Measurements from ENCODE around the gene GNPTAB.
"Not testable (repeated sequence)": the region's sequence is repeated elsewhere in the genome, so short reads cannot be mapped to it uniquely, and the experiment has no call there.

Gene GNPTAB

DNA sequence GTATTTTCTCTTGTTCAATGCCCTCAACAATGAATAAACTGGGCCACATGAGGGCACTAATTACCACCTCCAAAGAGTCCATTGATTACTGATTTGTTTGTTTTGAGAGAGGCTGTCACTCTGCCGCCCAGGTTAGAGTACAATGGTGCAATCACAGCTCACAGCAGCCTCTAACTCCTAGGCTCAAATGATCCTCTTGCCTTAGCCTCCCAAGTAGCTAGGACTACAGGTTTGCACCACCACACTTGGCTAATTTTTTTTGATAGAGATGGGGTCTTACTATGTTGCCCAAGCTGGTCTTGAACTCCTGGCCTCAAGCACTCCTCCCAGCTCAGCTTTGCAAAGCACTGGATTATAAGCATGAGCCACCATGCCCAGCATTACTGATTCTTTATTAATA is 63.2 kb downstream of the GNPTAB start:
- no peak for DNase-seq

DNA sequence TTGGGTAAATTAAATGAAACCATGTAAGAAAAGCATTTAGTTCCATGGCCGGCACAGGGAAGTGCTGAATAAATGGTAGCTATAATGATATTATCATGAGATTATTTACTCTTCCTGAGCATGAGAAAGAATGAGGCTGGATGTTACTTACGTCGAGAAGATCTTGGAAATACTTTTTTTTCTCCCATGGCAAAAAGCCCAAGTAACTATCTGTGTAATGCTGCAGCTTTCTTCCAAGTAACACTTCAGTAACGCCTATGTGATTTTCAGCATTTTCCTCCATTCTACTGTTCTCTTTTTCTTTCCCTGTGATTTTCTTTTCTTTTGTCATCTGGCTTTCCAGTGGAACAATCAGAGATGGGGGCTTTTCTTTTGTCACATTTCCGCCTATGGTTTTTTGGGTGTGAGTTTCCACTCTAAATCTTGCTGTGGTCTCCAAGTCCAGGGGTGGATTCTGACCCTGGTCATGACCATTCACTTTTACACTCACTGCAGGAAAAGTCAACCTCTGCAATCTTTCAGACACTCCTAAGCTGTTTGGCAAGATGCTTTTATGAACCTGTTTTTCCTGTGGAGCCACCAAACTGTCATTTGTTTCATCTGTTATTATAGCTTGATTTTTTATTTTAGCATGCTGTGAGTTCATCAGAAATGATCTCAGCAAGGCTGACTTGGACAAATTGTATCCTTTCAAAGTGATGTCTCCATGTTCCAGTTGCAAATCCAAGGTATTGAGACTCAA is 66.5 kb downstream of the GNPTAB start:
- no peak for DNase-seq

DNA sequence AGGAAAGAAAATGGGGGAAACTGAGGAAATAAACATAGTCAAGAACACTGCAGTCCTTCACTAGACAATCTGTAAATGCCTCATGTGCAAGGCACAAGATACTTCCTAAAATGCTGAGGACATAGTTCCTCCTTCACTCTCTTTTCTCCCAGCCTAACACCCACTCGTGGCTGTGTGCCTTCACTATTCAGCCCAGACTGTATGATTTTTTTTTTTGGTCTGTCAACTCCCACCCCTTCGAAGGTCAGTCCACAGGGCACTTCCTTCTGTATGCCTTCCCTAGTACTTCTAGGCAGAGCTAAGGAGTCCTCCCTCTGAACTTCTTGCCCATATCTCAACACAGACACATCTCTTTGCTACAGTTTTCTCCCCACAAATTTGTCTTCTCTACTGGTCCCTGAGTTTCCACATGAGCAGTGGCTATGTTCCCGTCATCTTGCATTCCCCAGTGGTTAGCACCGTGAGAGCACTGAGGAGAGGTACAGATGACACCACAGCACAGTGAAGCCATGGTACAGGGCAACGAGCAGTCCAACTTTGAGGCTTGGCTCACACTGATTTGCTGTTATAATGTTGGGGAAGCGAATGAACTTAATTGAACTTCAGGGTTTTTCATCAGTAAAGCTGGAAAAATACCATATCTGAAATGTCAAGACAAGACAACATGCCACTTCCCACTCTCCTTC is 67.4 kb downstream of the GNPTAB start:
- DNase-seq = no peak

- DNase-seq = no peak
These were observed 69.0 kb downstream of the GNPTAB start for GRCh38 chr12:101761781-101762180.

DNA sequence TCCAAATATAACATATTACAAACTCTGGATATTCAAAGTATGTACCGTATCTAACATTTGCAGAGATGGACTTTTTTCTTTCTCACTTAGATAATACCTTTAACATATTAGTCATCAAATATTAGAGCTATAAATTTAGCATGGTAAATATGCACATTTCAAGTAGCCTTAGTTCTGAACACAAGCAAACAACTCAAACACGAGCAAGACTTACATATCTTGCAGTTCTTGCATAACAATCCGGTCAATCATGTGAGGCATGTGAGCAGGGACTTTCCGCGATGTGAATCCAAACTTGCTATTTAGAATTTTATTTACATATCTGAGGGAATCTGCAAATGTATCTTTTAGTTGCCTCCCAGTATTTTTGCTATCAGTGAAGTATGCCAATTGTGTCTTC is 69.4 kb downstream of the GNPTAB start:
- DNase-seq = no peak

DNA sequence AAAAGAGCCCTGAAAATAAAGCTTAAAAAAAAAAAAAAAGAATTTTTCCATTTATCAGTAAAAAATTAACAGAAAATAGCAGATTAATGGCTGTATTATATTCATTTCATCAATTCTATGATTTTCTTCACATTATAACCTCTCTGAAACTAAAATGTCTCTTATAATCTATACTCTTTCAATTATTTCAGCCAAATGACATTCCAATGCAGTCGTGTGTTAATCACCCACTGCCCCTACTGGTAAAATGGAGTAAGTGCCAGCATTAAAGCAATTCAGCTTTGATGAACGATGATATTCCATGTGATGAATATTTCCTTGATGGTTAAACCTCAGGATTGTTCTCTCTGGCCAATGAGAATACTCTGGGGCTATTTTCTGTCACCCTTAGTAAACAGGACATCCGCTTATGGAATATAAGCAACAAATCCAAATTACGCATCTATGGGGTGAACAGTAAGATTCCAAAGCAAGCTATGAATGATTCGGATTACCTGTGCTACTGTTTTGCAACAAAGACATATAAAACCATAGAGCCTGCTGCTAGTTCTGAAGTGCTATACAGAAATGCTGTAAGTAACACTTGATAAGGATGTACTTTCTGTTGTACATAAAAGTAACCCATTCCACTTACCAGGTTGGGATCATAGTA is 71.2 kb downstream of the GNPTAB start:
- no peak for DNase-seq

GRCh38 chr12:101750152-101750551 is 80.6 kb downstream of the GNPTAB start:
- no peak for DNase-seq

- no peak for DNase-seq
These were observed 81.1 kb downstream of the GNPTAB start for GRCh38 chr12:101749657-101750056.

DNA sequence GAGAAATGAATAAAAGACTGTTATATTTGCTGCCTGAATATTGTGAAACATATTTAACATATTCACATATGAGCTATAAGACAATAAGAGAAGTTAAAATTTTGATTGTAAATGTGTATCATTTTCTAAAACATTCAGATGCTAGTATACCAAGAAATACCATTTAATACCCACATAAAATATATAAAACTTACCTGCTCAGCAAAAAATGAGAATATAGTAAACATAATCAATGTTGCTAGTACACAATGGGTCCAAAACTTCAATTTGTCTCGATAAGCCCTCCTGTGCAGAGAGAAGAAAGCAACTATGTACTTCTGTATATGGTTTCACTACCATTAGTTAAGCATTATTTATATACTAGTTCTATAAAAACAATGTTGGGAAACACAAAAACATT is 81.9 kb downstream of the GNPTAB start:
- DNase-seq = no peak

DNA sequence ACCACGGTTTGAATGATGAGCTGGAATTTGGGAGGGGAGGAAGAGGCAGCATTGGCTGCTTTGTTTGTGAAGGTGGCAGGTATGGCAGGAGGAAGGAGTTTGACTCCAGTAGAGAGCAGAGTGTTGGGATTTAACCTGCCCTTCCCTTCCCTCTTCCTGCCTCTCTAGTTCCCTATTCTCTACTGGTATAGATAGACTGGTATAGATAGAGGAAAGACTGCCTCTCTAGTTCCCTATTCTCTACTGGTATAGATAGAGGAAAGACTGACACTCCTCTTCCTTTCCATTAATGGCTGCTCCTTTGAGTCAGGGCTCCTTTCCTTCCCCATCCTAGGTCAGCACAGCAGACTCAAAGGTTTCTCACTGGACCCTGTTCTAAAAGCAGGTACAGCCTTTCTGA is 83.1 kb downstream of the GNPTAB start:
- no peak for DNase-seq

DNA sequence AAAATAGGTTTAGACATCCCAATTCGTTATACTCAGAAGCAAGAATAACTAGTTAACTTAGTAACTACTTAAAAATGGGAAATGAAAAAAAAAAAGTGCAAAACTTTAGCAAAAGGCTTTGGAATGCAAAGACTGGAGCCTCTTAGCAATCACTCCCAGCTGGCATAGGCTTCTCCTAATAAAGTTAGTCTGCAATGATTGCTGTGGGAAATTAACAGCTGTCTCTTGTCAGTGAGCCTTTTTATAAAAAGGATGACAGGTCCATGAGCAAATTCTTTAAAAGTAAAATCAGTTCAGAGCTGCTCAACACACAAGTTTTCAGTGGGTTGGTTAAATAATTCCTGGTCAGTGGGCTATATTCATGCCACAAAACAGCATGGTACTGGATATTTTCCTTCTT is 84.1 kb downstream of the GNPTAB start:
- no peak for DNase-seq

DNA sequence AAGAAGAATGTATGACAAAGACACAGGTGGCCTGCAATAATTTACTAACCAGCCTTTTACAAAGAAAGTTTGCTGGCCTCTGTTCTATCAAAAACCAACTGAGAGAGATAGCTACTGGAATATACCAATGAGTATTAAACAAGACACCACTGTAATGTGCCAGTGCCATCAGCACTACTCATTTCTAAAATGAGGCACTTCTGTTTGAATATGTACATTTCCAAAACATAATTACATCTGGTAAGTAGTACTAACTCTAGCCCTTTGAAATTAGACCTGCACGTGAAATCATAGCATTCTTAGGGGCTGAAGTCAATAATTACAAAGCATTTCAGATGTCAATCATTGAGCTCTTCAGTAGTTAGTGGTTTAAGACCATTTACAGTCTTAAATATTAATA is 84.6 kb downstream of the GNPTAB start:
- no peak for DNase-seq

GRCh38 chr12:101745481-101745880 is 85.3 kb downstream of the GNPTAB start:
- no peak for DNase-seq

DNA sequence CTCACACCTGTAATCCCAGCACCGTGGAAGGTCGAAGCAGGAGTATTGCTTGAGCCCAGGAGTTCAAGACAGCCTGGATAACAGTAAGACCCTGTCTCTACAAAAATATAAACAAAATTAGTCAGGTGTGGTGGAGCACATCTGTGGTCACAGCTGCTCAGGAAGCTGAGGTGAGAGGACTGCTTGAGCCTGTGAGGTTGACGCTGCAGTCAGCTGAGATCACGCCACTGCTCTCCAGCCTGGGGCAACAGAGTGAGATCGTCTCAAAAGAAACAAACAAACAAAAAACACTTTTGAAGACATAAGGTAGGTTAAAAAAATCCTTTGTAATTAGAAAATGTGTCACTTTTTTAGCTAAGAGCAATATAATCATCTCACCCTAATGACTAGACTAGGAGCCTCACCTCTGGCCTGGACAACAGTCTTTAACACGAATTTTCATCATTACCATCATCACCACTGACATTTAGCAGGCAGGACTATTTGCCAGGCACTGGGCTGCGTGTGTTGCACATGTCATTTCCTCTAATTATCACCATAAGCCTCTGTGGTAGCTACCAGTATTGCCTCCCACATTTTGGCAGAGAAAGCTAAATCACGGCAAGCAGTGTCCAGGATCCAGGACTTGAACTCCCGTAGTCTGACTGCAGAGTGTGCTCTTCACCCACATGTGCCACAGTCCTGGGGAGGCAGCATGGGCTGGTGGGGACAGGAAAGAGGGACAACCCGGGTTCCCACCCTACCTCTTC is 86.9 kb downstream of the GNPTAB start:
- no peak for DNase-seq

DNA sequence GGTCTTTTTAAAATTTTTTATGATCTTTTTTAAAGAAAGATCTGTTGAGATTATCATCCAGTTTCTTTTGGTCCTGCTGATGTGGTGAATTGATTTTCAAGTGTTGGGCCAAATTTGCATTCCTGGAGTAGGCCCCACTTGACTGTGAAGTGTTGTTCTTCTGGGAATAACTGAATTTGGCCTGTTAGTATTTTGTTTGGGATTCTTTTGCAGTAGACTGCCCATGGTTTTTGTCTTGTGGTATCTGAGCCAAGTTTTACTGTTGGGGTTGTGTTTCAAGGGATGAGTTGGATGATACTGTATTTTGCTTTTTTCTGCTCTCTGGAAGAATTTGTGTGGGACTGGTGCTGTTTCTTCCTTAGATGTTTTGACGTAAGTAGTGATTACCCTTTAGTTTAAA is 87.5 kb downstream of the GNPTAB start:
- no peak for DNase-seq

DNA sequence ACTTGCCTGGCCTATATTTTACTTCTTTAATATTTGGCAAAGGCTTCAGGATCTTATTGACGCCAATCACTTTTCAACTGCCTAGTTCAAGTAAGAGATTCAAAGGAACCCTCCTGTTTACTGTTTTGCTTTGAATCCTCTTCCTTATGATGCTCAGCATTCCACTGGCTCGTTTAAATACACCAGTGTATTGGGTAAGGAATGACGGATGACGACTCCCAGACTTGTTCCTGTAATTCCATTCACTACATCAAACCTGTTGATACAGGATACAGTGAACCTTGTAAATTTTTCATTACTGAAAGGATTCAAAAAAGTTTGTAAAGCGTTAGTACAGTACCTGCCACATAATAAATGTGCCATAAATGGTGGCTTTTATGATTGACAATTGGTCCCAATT is 89.8 kb downstream of the GNPTAB start:
- DNase-seq = no peak

GRCh38 chr12:101740566-101740965 is 90.2 kb downstream of the GNPTAB start:
- no peak for DNase-seq

DNA sequence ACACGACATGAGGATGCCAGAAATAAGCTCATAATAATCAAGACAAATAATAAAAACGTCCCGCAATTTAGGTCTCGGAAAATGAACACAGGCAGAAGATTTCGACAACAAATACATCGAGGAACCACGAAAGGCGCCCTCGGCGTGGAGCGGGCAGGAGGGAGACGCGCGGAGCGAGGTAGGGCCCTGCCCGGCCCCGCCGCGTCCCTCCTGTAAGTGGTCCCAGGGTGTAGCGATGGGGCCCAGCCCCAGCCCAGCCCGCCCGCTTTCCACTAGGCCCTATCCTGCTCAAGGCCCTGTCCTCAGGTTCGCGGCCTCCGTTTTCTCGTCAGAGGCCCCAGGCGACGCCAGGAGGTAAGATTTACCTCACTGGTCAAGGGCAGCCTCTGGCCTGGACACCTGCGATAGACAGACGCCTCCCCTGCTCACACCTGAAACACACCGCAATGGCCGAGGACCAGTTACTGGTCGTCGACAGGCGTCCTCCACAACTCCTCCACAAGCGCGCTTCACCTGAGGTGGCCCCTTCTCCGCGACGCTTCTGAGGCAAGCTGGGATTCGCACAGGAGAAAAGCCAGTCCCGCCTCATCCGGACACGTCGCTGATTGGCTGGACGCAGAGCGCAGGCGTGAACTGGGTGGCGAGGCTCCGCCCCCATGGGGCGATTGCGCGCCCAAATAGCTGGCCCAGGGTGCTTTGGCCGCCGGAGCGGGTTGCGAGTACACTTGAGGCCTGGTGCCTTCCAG is 91.7 kb downstream of the GNPTAB start, which contains the start of gene SYCP3:
TSS of gene SYCP3 (minus strand) at position 543 of the 746 bp plus-strand sequence. CDS start 1,527 bp downstream, outside the sequence.
- no peak for DNase-seq

DNA sequence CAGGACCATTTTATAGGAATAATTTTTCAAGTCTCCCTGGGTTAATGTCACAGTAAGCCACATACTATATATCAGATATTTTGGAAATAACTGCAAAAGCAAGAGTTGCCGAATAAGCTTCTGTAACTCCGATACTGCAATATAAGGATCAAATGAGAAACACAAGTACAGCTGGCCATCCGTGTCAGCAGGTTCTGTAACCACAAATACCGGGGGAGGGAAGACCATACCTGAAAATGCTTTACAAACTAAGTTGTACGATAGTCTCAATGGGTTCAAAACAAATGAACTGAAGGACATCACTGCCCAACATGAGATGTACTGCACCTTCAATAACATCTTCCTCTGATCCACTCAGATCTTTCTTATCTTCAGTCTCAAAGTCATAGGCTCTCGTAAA is 93.3 kb downstream of the GNPTAB start:
- DNase-seq = no peak

DNA sequence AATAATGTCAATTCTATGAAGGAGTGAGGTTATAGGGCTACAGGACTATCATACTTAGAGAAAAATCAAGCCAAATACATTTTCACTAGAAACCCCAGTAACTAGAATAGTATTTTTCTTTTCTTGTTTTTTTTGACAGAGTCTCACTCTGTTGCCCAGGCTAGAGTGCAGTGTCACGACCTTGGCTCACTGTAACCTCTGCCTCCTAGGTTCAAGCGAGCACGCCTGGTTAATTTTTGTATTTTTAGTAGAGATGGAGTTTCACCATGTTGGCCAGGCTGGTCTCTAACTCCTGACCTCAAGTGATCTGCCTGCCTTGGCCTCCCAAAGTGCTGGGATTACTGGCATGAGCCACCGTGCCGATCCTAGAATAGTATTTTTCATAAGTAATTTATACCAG is 96.3 kb downstream of the GNPTAB start:
- not testable (repeated sequence) for DNase-seq

DNA sequence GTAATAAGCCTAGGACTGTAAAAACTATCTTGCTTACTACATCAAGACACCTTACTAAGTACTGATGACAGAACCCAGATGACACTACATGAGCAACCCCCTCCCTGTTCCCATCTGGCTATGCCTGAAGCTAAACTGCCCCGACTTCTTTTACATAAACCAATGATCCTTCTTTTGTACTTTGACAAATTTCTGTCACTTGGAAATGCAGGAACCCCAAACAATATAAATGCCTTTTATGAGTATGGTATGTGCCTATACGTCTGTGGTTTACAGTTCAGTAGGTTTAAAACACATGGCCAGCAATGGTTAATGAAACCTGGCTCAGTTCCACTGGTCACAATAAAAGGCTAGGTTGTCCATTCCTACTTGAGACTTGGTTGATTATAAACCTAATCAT is 97.6 kb downstream of the GNPTAB start:
- DNase-seq = no peak

DNA sequence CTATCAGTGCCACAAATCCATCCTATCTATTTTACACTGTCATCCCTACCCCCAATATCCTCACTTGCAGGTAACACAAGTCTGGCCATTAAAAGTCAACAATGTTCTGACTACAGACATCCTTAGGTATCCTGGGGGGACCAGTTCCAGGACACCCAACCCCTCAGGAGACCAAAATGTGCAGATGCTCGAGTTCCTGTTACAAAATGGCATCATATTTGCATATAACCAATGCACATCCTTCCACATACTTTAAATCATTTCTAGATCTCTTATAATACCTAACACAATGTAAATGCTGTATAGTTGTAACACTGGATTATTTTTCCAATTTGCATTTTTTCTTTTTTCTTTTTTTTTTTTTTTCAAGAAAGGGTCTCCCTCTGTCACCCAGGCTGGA is 98.4 kb downstream of the GNPTAB start:
- no peak for DNase-seq

DNA sequence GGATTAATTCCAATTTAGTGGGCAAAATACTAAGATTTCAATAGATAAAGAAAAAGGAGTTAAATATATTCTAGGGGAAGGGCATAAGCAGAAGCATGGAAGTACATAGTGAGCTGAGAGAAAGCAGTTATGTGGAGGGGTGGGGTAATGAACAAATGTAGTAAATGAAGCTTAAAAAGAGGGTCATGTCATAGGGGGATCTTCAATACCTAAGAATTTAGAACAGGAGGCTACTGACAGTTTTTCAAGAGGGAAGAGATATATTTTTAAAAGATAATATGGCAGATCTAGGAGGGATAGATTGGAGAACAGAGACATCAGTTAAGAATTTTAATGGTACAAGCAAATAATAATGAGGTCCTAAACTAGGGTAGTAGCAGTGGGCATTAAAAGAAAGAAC is 100.9 kb downstream of the GNPTAB start:
- DNase-seq = no peak

All from NCI-H1092 treated with DMSO at 0.1 percent for 48 hours (cell line).